Progenitor cell of endocrine pancreas (in vitro differentiated cells): Measurements from ENCODE around the gene PHACTR1. TPM values are rescaled to one million over a fixed set of nuclear protein-coding genes. Genes with fewer than 3 reads are reported as not detected.

Source experiments
- DNase-seq: peaks from one replicate; pipeline ENCODE4 v3.0.0; 2021; ENCODE audit warnings: low spot score; ENCODE audit not compliant: unreplicated experiment
- H3K27ac Mint-ChIP-seq: 2 replicates; pipeline ENCODE4 v1.8.0; 2021; ENCODE audit warnings: mild to moderate bottlenecking, moderate library complexity, mixed read lengths
- H3K27me3 Mint-ChIP-seq: 2 replicates; pipeline ENCODE4 v1.8.0; 2021; ENCODE audit warnings: mixed read lengths
- H3K36me3 Mint-ChIP-seq: 2 replicates; pipeline ENCODE4 v1.8.0; 2022; ENCODE audit warnings: mixed read lengths; ENCODE audit not compliant: insufficient read depth
- H3K4me1 Mint-ChIP-seq: 2 replicates; pipeline ENCODE4 v1.8.0; 2021; ENCODE audit warnings: low read depth, mixed read lengths
- H3K4me3 Mint-ChIP-seq: 2 replicates; pipeline ENCODE4 v1.8.0; 2021; ENCODE audit warnings: low read depth, mild to moderate bottlenecking, moderate library complexity, mixed read lengths
- H3K9me3 Mint-ChIP-seq: 2 replicates; pipeline ENCODE4 v1.8.0; 2021; ENCODE audit warnings: low read depth, mixed read lengths
- total RNA-seq: library from RNA; stranded (reverse); gene quantifications from 2 replicates; pipeline ENCODE4 v1.2.1, GENCODE V29; 2021
- TF ChIP-seq, protein P1 (sequence below): fragments of 200-600 bp; sonication (generic); IDR thresholded peaks from one replicate; pipeline ENCODE4 v1.5.0; 2021; ENCODE audit warnings: antibody characterized with exemption, mild to moderate bottlenecking; ENCODE audit not compliant: unreplicated experiment

PHACTR1 gene
- total RNA-seq, 1 donor from 2014 or later = 8.6 TPM

DNA sequence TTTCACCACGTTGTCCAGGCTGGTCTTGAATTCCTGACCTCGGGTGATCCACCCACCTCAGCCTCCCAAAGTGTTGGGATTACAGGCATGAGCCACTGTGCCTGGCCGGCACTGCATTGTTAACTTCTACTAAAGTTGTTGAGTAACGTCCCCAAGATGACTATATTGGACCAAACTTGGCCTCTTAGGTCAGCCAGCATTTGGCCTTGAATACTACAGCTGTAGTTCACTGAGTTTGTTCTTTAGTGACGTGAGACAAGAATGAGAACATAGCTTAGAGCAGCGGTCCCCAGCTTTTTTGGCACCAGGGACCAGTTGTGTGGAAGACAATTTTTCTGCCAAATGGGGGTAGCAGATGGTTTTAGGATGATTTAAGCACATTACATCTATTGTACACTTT lies 374.6 kb downstream of the PHACTR1 start:
- peaks cover 3% of the 10 kb centered on the region for H3K9me3 Mint-ChIP-seq
- DNase-seq = no peak
- no peaks in the 10 kb centered on the region for H3K27me3 Mint-ChIP-seq
- H3K4me3 Mint-ChIP-seq = no peak overlapping the region
- no peak overlapping the region for H3K27ac Mint-ChIP-seq
- no peaks in the 10 kb centered on the region for H3K4me1 Mint-ChIP-seq
- H3K36me3 Mint-ChIP-seq = no peaks in the 10 kb centered on the region
- TF ChIP-seq, protein P1, sequence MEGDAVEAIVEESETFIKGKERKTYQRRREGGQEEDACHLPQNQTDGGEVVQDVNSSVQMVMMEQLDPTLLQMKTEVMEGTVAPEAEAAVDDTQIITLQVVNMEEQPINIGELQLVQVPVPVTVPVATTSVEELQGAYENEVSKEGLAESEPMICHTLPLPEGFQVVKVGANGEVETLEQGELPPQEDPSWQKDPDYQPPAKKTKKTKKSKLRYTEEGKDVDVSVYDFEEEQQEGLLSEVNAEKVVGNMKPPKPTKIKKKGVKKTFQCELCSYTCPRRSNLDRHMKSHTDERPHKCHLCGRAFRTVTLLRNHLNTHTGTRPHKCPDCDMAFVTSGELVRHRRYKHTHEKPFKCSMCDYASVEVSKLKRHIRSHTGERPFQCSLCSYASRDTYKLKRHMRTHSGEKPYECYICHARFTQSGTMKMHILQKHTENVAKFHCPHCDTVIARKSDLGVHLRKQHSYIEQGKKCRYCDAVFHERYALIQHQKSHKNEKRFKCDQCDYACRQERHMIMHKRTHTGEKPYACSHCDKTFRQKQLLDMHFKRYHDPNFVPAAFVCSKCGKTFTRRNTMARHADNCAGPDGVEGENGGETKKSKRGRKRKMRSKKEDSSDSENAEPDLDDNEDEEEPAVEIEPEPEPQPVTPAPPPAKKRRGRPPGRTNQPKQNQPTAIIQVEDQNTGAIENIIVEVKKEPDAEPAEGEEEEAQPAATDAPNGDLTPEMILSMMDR = no peak

DNA sequence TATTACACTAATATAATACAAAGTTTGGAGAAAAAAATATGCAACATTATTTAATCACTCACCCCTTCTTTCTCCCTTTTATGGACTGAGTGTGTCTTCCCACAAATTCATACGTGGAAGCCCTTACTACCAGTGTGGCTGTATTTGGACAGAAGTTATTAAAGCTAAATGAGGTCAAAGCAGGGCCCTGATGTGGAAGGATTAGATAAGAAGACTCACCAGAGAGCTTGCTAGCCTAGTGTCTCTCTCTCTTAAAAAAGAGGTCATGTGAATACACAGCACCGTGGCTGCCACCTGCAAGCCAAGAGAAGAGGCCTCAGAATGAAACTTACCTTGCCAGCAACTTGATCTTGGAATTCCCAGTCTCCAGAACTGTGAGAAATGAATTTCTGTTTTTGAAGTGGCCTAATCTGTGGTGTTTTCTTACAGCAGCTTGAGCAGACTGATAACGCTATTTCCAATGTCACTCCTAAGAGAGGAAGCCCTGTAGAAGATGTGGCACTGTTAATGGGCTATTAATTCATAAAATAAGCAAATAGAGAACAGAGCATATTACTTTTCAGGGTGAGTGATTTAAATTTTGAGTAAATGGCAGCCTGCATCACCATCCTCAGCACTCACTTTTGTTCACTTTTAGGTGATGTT lies 378.3 kb downstream of the PHACTR1 start:
- Mint-ChIP-seq H3K9me3 (no peaks in the 10 kb centered on the region), H3K27me3 (no peaks in the 10 kb centered on the region), H3K4me1 (no peaks in the 10 kb centered on the region), H3K36me3 (no peaks in the 10 kb centered on the region), H3K27ac (no peak overlapping the region), H3K4me3 (no peak overlapping the region)
- DNase-seq = no peak
- TF ChIP-seq, protein P1 = no peak

DNA sequence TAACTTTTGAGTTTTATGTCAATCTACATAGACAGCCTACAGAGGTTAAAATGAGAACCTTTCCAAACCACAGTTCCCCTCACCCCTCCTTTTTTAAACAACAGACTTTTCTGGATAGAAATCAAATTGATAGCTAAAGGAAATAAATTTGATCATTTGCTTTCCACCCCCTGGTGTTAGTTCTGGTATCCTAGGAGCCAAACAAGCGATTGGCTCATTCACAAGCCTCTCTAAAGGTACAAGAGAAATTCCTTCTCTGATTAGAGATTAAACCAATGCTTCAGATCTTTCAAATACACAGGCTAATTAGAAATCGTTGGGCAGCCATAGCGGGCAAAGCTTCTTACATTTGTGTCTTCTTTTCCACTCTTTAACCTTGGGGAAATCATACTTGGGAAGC lies 379.5 kb downstream of the PHACTR1 start:
- TF ChIP-seq, protein P1 = no peak
- DNase-seq = no peak
- no peaks in the 10 kb centered on the region for H3K36me3 Mint-ChIP-seq
- no peaks in the 10 kb centered on the region for H3K9me3 Mint-ChIP-seq
- H3K27ac Mint-ChIP-seq = no peak overlapping the region
- H3K4me3 Mint-ChIP-seq = no peak overlapping the region
- no peaks in the 10 kb centered on the region for H3K4me1 Mint-ChIP-seq
- H3K27me3 Mint-ChIP-seq = no peaks in the 10 kb centered on the region

DNA sequence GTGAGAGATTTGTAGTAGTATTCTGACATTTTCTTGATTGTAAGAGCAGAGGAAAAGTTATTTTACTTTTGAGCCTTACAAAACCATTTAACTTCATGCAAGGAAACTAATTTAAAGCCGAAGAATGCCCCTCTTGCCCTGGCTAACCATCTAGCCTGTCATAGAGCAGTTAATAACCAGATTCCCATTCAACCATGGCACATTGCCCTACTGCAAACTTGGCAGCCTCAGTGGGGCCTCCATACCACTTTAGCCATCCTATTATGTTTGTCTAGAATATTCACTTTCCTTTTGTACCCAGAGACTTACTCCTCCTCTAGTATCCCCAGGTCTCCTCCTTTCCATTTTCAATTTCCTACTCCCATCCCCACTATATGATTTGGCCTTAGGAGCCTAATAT lies 380.9 kb downstream of the PHACTR1 start:
- no peaks in the 10 kb centered on the region for H3K9me3 Mint-ChIP-seq
- H3K4me3 Mint-ChIP-seq = no peak overlapping the region
- H3K27me3 Mint-ChIP-seq = no peaks in the 10 kb centered on the region
- TF ChIP-seq, protein P1 = no peak
- H3K4me1 Mint-ChIP-seq = no peaks in the 10 kb centered on the region
- H3K36me3 Mint-ChIP-seq = no peaks in the 10 kb centered on the region
- DNase-seq = no peak
- H3K27ac Mint-ChIP-seq = no peak overlapping the region

DNA sequence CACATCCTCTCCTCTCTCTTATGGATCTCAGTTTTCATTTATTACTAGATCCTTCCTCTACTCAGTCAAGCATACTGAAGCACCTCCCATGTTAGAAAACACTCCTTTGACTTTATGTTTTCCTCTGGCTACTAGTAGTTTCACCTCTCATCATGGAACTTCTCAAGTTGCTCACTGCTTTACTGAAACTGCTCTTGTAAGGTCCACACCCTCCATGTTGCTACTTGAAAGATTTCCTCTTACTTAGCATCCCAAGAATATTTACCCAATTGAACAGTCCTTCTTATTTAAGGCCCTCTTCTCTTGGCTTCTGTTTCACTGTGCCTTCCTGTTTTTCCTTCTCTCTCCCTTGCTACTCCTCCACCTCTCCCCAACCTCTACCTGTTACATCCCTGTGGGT lies 381.4 kb downstream of the PHACTR1 start:
- Mint-ChIP-seq H3K36me3 (no peaks in the 10 kb centered on the region), H3K27me3 (no peaks in the 10 kb centered on the region), H3K9me3 (no peaks in the 10 kb centered on the region), H3K27ac (no peak overlapping the region), H3K4me1 (no peaks in the 10 kb centered on the region), H3K4me3 (no peak overlapping the region)
- TF ChIP-seq, protein P1 = no peak
- DNase-seq = no peak
